ENCODE results near the gene MITD1.
A peak's percentile ranks its signal among the peaks of the same experiment; 100 is the strongest.
"Not testable (repeated sequence)": the region's sequence is repeated elsewhere in the genome, so short reads cannot be mapped to it uniquely, and the experiment has no call there.

The MITD1 gene

GRCh38 chr2:99154643-99155536 lies 26.0 kb downstream of the MITD1 start, which contains the start of the genes LIPT1 and TSGA10:
Gene LIPT1 (plus strand): TSS chr2:99154967. CDS start chr2:99161958, 6,991 bp downstream.
Gene TSGA10 (minus strand): TSS chr2:99154942. CDS start chr2:99109439, 45,503 bp downstream.
- DNase-seq (ENCODE audit: low read depth in 2 of 2) = peak; percentile 79 to 86

GRCh38 chr2:99153921-99154604 lies 26.8 kb downstream of the MITD1 start:
- DNase-seq (ENCODE audit: low read depth in 2 of 2) = no peak

GRCh38 chr2:99152199-99152895 lies 28.5 kb downstream of the MITD1 start:
- DNase-seq (ENCODE audit: low read depth in 2 of 2) = no peak

- no peak for DNase-seq (ENCODE audit: low read depth in 2 of 2)
Measured at GRCh38 chr2:99150706-99151105, 30.2 kb downstream of the MITD1 start.

GRCh38 chr2:99141110-99142108 lies 39.4 kb downstream of the MITD1 start, which contains the start of gene C2orf15:
Gene C2orf15 (plus strand): TSS chr2:99141707. CDS start chr2:99150559, 8,852 bp downstream.
- peak; percentile 95 to 98 for DNase-seq (ENCODE audit: low read depth in 2 of 2)

- DNase-seq (ENCODE audit: low read depth in 2 of 2) = no peak
Measured at GRCh38 chr2:99140860-99141109, 40.1 kb downstream of the MITD1 start.

- DNase-seq (ENCODE audit: low read depth in 2 of 2) = no peak
Measured at GRCh38 chr2:99140056-99140859, 40.6 kb downstream of the MITD1 start.

DNA sequence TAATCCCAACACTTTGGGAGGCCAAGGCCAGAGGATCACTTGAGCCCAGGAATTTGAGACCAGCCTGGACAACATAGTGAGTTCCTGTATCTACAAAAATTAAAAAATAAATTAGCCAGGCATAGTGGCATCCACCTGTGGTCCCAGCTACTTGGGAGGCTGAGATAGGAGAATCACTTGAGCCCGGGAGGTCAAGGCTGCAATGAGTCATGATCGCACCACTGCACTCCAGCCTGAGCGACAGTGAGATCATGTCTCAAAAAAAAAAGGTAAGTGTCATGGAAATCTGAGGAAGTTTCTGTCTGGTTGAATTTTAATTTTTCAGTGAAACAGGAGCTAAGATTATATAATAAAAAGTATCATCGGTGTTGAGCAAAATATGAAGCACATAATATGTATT lies 41.9 kb downstream of the MITD1 start:
- DNase-seq (ENCODE audit: low read depth in 2 of 2) = no peak

DNA sequence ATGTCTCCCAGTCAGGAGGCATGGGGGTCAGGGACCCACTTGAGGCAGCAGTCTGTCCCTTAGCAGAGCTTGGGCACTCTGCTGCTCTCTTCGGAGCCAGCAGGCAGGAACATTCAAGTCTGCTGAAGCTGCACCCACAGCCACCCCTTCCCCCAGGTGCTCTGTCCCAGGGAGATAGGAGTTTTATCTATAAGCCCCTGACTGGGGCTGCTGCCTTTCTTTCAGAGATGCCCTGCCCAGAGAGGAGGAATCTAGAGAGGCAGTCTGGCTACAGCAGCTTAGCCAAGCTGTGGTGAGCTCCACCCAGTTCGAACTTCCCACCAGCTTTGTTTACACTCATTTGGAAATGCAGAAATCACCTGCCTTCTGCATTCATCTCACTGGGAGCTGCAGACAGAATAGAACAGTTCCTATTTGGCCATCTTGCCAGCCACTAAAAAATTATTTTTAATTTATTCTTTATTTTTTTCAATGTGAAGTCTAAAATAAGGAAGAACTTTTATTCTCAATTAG lies 45.8 kb downstream of the MITD1 start:
- DNase-seq (ENCODE audit: low read depth in 2 of 2) = not testable (repeated sequence)

GRCh38 chr2:99127981-99128380 lies 52.9 kb downstream of the MITD1 start:
- no peak for DNase-seq (ENCODE audit: low read depth in 2 of 2)
